Naive thymus-derived CD4-positive, alpha-beta T cell (primary cell): ENCODE data around the gene UTS2R. TPM values are rescaled to one million over a fixed set of nuclear protein-coding genes. Genes with fewer than 3 reads are reported as not detected.
"Not testable (repeated sequence)": the region's sequence is repeated elsewhere in the genome, so short reads cannot be mapped to it uniquely, and the experiment has no call there.

ENCODE experiments used
- ATAC-seq: fragments of 150-1000 bp; cut with Tn5 transposase; 2 replicates; pipeline ENCODE4 v1.10.0; 2021; ENCODE audit warnings: mild to moderate bottlenecking, moderate library complexity
- CTCF ChIA-PET: fragments of 350-600 bp; sonication (Branson Sonifier 250); formaldehyde crosslinking; loops from one replicate; lab custom pipeline; 2021; ENCODE audit warnings: antibody characterized with exemption; lab: Charles Lee
- POLR2A ChIA-PET: fragments of 350-600 bp; sonication (Branson Sonifier 250); formaldehyde crosslinking; loops from one replicate; lab custom pipeline; 2021; ENCODE audit warnings: antibody characterized with exemption, inconsistent platforms; lab: Charles Lee
- DNase-seq, 9 donors: peaks; one replicate each; pipeline versions ENCODE4 v3.0.0 to v3.0.0-alpha.2; 2020 to 2022; ENCODE audit warnings: mixed read lengths in 1 of 9
- H3K27ac ChIP-seq: one replicate; pipeline ENCODE4 v1.7.0; 2013; ENCODE audit warnings: mild to moderate bottlenecking, low read depth, low read length, moderate library complexity
- H3K27me3 ChIP-seq, 2 donors: one replicate each; pipeline ENCODE4 v1.7.0; 2013; ENCODE audit warnings: low read length in 2 of 2, mild to moderate bottlenecking in 2 of 2, moderate library complexity in 2 of 2; ENCODE audit not compliant: control insufficient read depth in 2 of 2, insufficient read depth in 2 of 2
- H3K36me3 ChIP-seq, 3 experiments: 1 replicate in 2 of 3; 2 replicates in 1 of 3; pipeline ENCODE4 v1.7.0; 2013; ENCODE audit warnings: low read length in 3 of 3, mild to moderate bottlenecking in 3 of 3, moderate library complexity in 1 of 3; ENCODE audit not compliant: insufficient read depth in 3 of 3, control insufficient read depth in 2 of 3
- H3K4me1 ChIP-seq, 2 donors: one replicate each; pipeline ENCODE4 v1.7.0; 2013; ENCODE audit warnings: low read length in 2 of 2, mild to moderate bottlenecking in 2 of 2, moderate library complexity in 1 of 2; ENCODE audit not compliant: control insufficient read depth in 2 of 2, insufficient read depth in 2 of 2
- H3K4me3 ChIP-seq: 2 replicates; pipeline ENCODE4 v1.7.0; 2013; ENCODE audit warnings: mild to moderate bottlenecking, low read length
- H3K9me3 ChIP-seq, 3 experiments: 1 replicate in 2 of 3; 2 replicates in 1 of 3; pipeline ENCODE4 v1.7.0; 2013; ENCODE audit warnings: low read length in 3 of 3; ENCODE audit not compliant: control insufficient read depth in 2 of 3
- H3K27ac Mint-ChIP-seq, 9 donors: one replicate each; pipeline ENCODE4 v1.8.0; 2020 to 2022; ENCODE audit warnings: mixed read lengths in 9 of 9, mild to moderate bottlenecking in 8 of 9, moderate library complexity in 5 of 9, inconsistent platforms in 2 of 9
- H3K27me3 Mint-ChIP-seq, 5 donors: one replicate each; pipeline ENCODE4 v1.8.0; 2021 to 2022; ENCODE audit warnings: mixed read lengths in 5 of 5, mild to moderate bottlenecking in 1 of 5
- H3K36me3 Mint-ChIP-seq, 5 donors: one replicate each; pipeline ENCODE4 v1.8.0; 2020 to 2022; ENCODE audit warnings: mixed read lengths in 5 of 5, mild to moderate bottlenecking in 3 of 5, inconsistent platforms in 1 of 5
- H3K4me1 Mint-ChIP-seq, 7 donors: one replicate each; pipeline ENCODE4 v1.8.0; 2020 to 2022; ENCODE audit warnings: mixed read lengths in 7 of 7, mild to moderate bottlenecking in 3 of 7, inconsistent platforms in 1 of 7
- H3K4me3 Mint-ChIP-seq, 10 donors: one replicate each; pipeline ENCODE4 v1.8.0; 2020 to 2022; ENCODE audit warnings: mild to moderate bottlenecking in 10 of 10, mixed read lengths in 10 of 10, moderate library complexity in 6 of 10, inconsistent platforms in 2 of 10
- H3K9me3 Mint-ChIP-seq, 11 donors: one replicate each; pipeline ENCODE4 v1.8.0; 2020 to 2022; ENCODE audit warnings: mixed read lengths in 11 of 11, mild to moderate bottlenecking in 4 of 11, inconsistent platforms in 1 of 11, moderate library complexity in 1 of 11
- intact Hi-C, 2 donors: fragments of 100-400 bp; cut with micrococcal nuclease; formaldehyde crosslinking; loops; one replicate each; pipeline ENCODE4 v1.15.1; 2023
- polyA plus RNA-seq, 2 donors: library from polyadenylated mRNA; unstranded; fragments of 300-500 nt; fragmentation: Illumina TruSeq; gene quantifications; one replicate each; pipeline ENCODE4 v1.2.3, GENCODE V29; 2021
- total RNA-seq, 6 experiments: library from RNA in 5 of 6; stranded (reverse) in 5 of 6; gene quantifications; 1 replicate in 5 of 6; 2 replicates in 1 of 6; pipeline ENCODE4 v1.2.3 and lab custom pipeline; 2021 to 2026

UTS2R gene
- total and polyA plus RNA-seq, 7 experiments from 2014 or later: not detected

DNA sequence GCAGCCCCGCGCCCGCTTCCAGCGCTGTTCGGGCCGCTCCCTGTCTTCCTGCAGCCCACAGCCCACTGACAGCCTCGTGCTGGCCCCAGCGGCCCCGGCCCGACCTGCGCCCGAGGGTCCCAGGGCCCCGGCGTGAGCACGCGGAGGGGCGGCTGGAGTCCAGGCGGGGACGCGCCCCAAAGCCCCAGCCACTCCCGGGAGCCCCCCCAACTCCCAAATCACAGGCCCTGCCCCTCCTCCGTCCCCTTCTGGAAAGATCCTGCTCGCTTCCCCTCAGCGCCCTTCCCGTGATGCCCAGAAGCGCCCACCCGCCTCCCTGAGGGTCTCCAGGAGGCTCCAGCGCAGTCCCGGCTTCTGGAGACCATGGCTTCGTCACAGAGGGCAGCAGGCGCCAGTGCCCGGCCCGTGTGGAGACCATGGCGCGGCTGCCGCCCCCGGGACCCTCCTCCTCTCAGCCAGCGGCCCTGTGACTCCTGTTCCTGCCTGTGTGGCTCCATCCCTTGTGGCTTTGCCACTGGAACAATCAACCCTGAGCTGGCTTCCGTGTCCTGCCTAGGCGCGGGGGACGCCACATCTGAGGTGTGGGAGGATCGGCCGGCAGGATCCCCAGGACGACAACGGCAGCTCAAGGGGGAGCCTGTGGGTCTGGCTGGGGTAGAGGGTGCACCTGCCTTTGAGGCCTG, 3.9 kb downstream of the UTS2R start:
- POLR2A ChIA-PET: no interaction called here
- no peaks in the 10 kb centered on the region for H3K9me3 Mint-ChIP-seq
- peaks cover 3 to 5% of the 10 kb centered on the region in 2 donors for H3K27me3 ChIP-seq

DNA sequence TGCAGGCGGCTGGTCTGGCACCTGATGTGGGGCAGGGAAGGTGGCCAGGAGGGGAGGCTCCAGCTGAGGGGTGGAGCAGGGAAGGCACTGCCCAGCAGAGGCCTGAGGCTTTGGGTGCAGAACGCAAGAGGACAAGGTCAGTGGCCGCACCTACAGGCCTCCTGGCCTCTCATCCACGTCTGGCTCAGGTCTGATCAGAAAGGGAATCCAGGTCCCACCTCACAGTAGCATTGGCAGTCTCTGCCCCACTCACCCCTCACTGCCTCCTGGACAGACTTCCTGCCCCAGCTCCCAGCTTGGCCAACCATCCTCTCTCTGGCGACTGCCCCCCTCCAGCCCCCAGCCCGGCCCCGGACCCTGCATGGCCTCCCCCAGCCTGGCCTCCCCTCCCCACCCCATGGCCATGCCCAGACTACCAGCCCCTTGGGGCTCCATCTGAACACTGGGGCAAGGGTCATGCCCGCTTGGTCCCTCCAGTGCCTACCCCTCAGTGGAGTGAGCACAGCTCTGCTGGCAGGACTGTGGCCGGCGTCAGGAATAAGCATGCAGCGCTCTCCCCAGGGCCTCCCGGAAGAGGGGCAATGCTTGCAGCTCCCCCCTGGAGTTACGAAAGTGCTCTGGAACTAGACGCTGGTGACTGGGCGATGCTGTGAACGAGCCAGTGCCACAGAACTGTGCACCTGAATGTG, 4.6 kb downstream of the UTS2R start:
- Mint-ChIP-seq H3K9me3 (no peaks in the 10 kb centered on the region), H3K36me3 (no peaks in the 10 kb centered on the region), H3K27ac (no peak overlapping the region), H3K4me1 (peaks cover 3 to 16% (median 10%) of the 10 kb centered on the region in 7 donors), H3K4me3 (no peak overlapping the region), H3K27me3 (peaks cover 31 to 51% (median 47%) of the 10 kb centered on the region in 5 donors)
- Histone ChIP-seq H3K9me3 (no peaks in the 10 kb centered on the region), H3K27me3 (peaks cover 0 to under 1% of the 10 kb centered on the region in 2 donors), H3K4me3 (no peak overlapping the region), H3K27ac (no peak overlapping the region), H3K4me1 (no peaks in the 10 kb centered on the region), H3K36me3 (no peaks in the 10 kb centered on the region)
- CTCF ChIA-PET: no interaction called here
- no peak for DNase-seq
- no peak for ATAC-seq
- POLR2A ChIA-PET: no interaction called here
- intact Hi-C loops: no loop called here

More for the DNA sequence above, 3.9 kb downstream of the UTS2R start:
- Histone ChIP-seq H3K36me3 (no peaks in the 10 kb centered on the region), H3K4me3 (no peak overlapping the region), H3K9me3 (no peaks in the 10 kb centered on the region), H3K27ac (no peak overlapping the region), H3K4me1 (peaks cover 0 to 6% of the 10 kb centered on the region in 2 donors)
- no peak for DNase-seq
- no peak for ATAC-seq
- Mint-ChIP-seq H3K4me3 (no peak overlapping the region), H3K27me3 (peaks cover 30 to 50% (median 48%) of the 10 kb centered on the region in 5 donors), H3K27ac (no peak overlapping the region), H3K4me1 (peaks cover 10 to 19% (median 17%) of the 10 kb centered on the region in 7 donors), H3K36me3 (no peaks in the 10 kb centered on the region)
- intact Hi-C loops: no loop called here
- CTCF ChIA-PET: no interaction called here

- peaks cover 35 to 53% (median 52%) of the 10 kb centered on the region in 5 donors for H3K27me3 Mint-ChIP-seq
Observed at GRCh38 chr17:82377294-82377693, 5.7 kb downstream of the UTS2R start.

DNA sequence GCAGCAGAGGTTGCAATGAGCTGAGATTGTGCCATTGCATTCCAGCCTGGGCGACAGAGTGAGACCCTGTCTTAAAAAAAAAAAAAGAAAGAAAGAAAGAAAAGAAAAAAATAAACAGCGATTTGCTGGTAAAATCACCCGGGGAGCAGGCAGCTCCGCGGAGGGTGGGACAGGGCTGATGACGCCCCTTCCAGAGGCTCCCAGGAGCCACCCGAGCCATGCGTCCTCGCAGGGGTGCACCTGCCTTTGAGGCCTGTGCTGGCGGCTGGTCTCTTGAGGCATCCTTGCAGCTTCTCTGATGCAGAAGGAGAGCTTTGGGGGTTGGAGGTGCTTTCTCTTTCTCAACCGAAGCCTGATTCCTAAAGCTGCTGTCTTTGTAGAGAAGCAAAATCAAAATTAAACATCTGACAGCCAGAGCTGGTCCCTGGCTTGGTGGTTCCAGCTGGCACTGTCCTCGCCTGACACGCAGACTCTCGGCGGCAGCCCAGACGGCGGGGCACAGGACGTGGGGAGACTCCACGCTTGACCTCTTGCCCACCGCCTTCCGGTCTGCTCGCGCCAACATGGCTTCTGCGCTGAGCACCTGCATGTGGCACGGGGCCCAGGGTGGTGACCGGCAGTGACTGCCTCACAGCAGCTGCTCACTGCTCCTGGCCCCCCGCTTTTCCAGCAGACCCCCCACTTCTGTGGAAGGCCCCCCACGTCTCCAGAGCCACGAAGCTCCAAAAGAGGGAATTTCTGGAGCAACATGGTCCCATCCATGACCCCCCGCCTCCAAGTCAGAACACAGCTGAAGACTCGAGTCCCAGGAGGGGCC, 6.6 kb downstream of the UTS2R start:
- intact Hi-C loops: no loop called here
- H3K27ac ChIP-seq: no peak overlapping the region
- Mint-ChIP-seq H3K36me3 (no peaks in the 10 kb centered on the region), H3K4me1 (peaks cover under 1 to 13% (median 2%) of the 10 kb centered on the region in 7 donors), H3K4me3 (no peak overlapping the region), H3K9me3 (peaks cover 0 to 1% (median 0%) of the 10 kb centered on the region in 11 donors), H3K27ac (no peak overlapping the region), H3K27me3 (peaks cover 27 to 45% (median 44%) of the 10 kb centered on the region in 5 donors)
- H3K4me1 ChIP-seq: no peaks in the 10 kb centered on the region
- DNase-seq (no peak), ATAC-seq (no peak)
- H3K4me3 ChIP-seq: no peak overlapping the region
- ChIA-PET CTCF (no interaction called here), POLR2A (interaction anchor here (0.7 kb wide), 1 partner anchor 147 kb away, joined by 3 read pairs; no protein-coding TSS in a partner anchor)
- H3K36me3 ChIP-seq: no peaks in the 10 kb centered on the region
- H3K9me3 ChIP-seq: no peaks in the 10 kb centered on the region
- H3K27me3 ChIP-seq: no peaks in the 10 kb centered on the region

More at GRCh38 chr17:82377294-82377693, 5.7 kb downstream of the UTS2R start:
- H3K27ac Mint-ChIP-seq, H3K27me3 ChIP-seq, H3K9me3 ChIP-seq, H3K9me3 Mint-ChIP-seq, ATAC-seq, H3K36me3 ChIP-seq, POLR2A ChIA-PET, intact Hi-C loops, DNase-seq, CTCF ChIA-PET, H3K4me3 ChIP-seq, H3K4me3 Mint-ChIP-seq, H3K27ac ChIP-seq, H3K36me3 Mint-ChIP-seq, H3K4me1 ChIP-seq: not testable (repeated sequence)
- peaks cover 3 to 20% (median 9%) of the 10 kb centered on the region in 7 donors for H3K4me1 Mint-ChIP-seq

DNA sequence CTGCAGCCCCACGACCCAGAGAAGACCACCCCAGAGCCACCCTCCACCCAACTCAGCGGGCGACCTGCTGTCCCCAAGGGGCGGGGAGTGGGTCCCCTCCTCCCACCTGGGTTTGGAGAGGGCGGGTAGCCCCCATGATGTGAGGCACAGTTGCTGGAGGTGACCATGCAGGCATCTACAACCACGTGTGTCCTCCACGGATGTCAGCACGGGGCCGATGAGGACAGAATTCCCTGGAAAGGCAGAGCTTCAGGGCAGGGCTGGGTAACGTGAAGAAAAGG, 7.1 kb downstream of the UTS2R start:
- Histone ChIP-seq H3K27ac (no peak overlapping the region), H3K36me3 (no peaks in the 10 kb centered on the region), H3K27me3 (no peaks in the 10 kb centered on the region), H3K4me3 (no peak overlapping the region), H3K9me3 (no peaks in the 10 kb centered on the region), H3K4me1 (no peaks in the 10 kb centered on the region)
- intact Hi-C loops: no loop called here
- H3K9me3 Mint-ChIP-seq: peaks cover 0 to 1% (median 0%) of the 10 kb centered on the region in 11 donors
- no peak for DNase-seq
- peaks cover 0 to 13% (median 0%) of the 10 kb centered on the region in 7 donors for H3K4me1 Mint-ChIP-seq
- ChIA-PET CTCF (no interaction called here), POLR2A (interaction anchor here (0.7 kb wide), 1 partner anchor 148 kb away, joined by 3 read pairs; no protein-coding TSS in a partner anchor)
- peak overlapping the region in 1 of 10 donors; percentile 53 for H3K4me3 Mint-ChIP-seq
- peaks cover 21 to 39% (median 38%) of the 10 kb centered on the region in 5 donors for H3K27me3 Mint-ChIP-seq
- no peak for ATAC-seq
- H3K36me3 Mint-ChIP-seq: no peaks in the 10 kb centered on the region
- no peak overlapping the region for H3K27ac Mint-ChIP-seq

DNA sequence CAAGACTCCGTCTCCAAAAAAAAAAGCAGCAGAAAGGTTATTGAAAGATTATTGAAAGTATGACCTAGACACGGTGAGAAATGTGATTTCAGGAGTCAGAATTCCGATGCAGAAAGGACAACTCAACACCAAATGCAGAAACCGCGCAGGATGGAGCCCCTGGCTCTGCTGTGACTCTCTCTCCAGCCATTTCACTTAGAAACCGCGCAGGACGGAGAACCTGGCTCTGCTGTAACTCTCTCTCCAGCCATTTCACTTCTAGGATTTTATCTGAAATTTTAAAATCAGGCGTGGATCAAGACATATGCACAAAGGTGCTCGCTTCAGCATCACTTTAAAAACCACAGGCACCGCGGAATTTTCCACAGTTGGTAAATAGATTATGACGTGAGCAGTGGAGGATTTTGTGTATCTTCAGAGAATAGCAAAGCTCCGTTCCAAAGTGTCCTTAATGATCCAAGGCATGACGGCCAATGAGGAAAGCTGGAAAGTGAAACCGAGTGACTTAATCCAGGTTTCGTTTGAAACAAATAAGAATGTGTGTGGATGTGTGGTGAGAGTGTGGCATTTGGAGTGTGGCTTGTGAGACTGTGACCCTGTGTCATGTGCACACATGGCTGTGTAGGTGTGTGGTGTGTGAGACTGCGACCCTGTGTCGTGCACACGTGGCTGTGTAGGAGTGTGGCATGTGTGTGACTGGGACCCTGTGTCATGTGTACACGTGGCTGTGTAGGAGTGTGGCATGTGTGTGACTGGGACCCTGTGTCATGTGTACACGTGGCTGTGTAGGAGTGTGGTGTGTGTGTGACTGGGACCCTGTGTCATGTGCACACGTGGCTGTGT, 9.5 kb downstream of the UTS2R start:
- H3K9me3 ChIP-seq: no peaks in the 10 kb centered on the region
- ChIA-PET POLR2A (interaction anchor here (1.1 kb wide), 1 partner anchor 11 kb away, joined by 3 read pairs; no protein-coding TSS in a partner anchor), CTCF (no interaction called here)
- Mint-ChIP-seq H3K4me1 (peaks cover 0 to 13% (median 0%) of the 10 kb centered on the region in 7 donors), H3K9me3 (peaks cover 0 to 1% (median 0%) of the 10 kb centered on the region in 11 donors), H3K27ac (no peak overlapping the region), H3K27me3 (peaks cover 21 to 34% (median 30%) of the 10 kb centered on the region in 5 donors), H3K4me3 (no peak overlapping the region), H3K36me3 (no peaks in the 10 kb centered on the region)
- ATAC-seq (no peak), DNase-seq (no peak)
- H3K36me3 ChIP-seq: no peaks in the 10 kb centered on the region
- H3K27me3 ChIP-seq: no peaks in the 10 kb centered on the region
- H3K4me3 ChIP-seq: no peak overlapping the region
- no peak overlapping the region for H3K27ac ChIP-seq
- no peaks in the 10 kb centered on the region for H3K4me1 ChIP-seq
- intact Hi-C loops: no loop called here
